ENCODE measurements around the gene F2RL1. TPM values are rescaled to one million over a fixed set of nuclear protein-coding genes. Genes with fewer than 3 reads are reported as not detected.

Gene F2RL1
- total and polyA plus RNA-seq, 2 experiments from 2014 or later: 15.3 to 32.1 TPM

DNA sequence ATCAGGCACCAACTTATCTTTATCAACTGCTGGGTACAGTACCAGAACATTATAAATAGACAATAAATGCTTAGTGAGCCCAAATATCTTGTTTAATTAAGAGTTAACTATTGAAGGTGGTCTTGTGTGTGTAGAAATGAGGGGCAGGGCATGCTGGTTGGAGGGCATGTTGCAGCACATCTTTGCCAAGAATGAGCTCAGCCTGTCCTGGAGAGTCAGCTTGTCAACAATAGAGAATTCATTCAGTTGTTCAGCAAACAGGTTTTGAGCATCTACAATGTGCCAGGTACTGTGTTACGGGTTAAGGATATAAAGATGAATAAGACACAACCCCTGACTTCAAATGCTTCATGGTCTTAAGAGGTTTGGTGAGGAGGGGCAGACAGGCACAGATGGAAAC is 19.2 kb upstream of the F2RL1 start:
- ATAC-seq: no peak
- H3K27ac Mint-ChIP-seq: no peak overlapping the region

More for the DNA sequence above, 19.2 kb upstream of the F2RL1 start:
- no peak overlapping the region for H3K4me3 Mint-ChIP-seq
- H3K36me3 ChIP-seq (ENCODE audit: insufficient read depth): no peaks in the 10 kb centered on the region
- H3K36me3 Mint-ChIP-seq (ENCODE audit: low read depth): no peaks in the 10 kb centered on the region
- H4K20me1 ChIP-seq (replicated peaks; ENCODE audit: insufficient read depth): no peaks in the 10 kb centered on the region
- no peak overlapping the region for H3K4me2 ChIP-seq
- H3F3A ChIP-seq (replicated peaks; ENCODE audit: low read depth): no peaks in the 10 kb centered on the region
- TF ChIP-seq ZNF114 (CRISPR knock-in tag; IDR thresholded peaks at IDR 0.05) (no peak), EZH2 (IDR thresholded peaks at IDR 0.05; ENCODE audit: low read depth, unreplicated experiment) (no peak), POLR2AphosphoS5 (IDR thresholded peaks at IDR 0.05; ENCODE audit: low read depth) (no peak), NANOG (IDR thresholded peaks at IDR 0.05; ENCODE audit: borderline replicate concordance) (no peak), STAT1 (IDR thresholded peaks at IDR 0.05; ENCODE audit: unreplicated experiment) (no peak), ZNF331 (CRISPR knock-in tag; IDR thresholded peaks at IDR 0.05; ENCODE audit: low read depth) (no peak), EZH2phosphoT487 (IDR thresholded peaks at IDR 0.05; ENCODE audit: unreplicated experiment) (no peak), JUNB (IDR thresholded peaks at IDR 0.05; ENCODE audit: unreplicated experiment) (no peak), CREB1 (CRISPR knock-in tag; IDR thresholded peaks at IDR 0.05; ENCODE audit: low read depth) (no peak)
- TF ChIP-seq, protein P1, sequence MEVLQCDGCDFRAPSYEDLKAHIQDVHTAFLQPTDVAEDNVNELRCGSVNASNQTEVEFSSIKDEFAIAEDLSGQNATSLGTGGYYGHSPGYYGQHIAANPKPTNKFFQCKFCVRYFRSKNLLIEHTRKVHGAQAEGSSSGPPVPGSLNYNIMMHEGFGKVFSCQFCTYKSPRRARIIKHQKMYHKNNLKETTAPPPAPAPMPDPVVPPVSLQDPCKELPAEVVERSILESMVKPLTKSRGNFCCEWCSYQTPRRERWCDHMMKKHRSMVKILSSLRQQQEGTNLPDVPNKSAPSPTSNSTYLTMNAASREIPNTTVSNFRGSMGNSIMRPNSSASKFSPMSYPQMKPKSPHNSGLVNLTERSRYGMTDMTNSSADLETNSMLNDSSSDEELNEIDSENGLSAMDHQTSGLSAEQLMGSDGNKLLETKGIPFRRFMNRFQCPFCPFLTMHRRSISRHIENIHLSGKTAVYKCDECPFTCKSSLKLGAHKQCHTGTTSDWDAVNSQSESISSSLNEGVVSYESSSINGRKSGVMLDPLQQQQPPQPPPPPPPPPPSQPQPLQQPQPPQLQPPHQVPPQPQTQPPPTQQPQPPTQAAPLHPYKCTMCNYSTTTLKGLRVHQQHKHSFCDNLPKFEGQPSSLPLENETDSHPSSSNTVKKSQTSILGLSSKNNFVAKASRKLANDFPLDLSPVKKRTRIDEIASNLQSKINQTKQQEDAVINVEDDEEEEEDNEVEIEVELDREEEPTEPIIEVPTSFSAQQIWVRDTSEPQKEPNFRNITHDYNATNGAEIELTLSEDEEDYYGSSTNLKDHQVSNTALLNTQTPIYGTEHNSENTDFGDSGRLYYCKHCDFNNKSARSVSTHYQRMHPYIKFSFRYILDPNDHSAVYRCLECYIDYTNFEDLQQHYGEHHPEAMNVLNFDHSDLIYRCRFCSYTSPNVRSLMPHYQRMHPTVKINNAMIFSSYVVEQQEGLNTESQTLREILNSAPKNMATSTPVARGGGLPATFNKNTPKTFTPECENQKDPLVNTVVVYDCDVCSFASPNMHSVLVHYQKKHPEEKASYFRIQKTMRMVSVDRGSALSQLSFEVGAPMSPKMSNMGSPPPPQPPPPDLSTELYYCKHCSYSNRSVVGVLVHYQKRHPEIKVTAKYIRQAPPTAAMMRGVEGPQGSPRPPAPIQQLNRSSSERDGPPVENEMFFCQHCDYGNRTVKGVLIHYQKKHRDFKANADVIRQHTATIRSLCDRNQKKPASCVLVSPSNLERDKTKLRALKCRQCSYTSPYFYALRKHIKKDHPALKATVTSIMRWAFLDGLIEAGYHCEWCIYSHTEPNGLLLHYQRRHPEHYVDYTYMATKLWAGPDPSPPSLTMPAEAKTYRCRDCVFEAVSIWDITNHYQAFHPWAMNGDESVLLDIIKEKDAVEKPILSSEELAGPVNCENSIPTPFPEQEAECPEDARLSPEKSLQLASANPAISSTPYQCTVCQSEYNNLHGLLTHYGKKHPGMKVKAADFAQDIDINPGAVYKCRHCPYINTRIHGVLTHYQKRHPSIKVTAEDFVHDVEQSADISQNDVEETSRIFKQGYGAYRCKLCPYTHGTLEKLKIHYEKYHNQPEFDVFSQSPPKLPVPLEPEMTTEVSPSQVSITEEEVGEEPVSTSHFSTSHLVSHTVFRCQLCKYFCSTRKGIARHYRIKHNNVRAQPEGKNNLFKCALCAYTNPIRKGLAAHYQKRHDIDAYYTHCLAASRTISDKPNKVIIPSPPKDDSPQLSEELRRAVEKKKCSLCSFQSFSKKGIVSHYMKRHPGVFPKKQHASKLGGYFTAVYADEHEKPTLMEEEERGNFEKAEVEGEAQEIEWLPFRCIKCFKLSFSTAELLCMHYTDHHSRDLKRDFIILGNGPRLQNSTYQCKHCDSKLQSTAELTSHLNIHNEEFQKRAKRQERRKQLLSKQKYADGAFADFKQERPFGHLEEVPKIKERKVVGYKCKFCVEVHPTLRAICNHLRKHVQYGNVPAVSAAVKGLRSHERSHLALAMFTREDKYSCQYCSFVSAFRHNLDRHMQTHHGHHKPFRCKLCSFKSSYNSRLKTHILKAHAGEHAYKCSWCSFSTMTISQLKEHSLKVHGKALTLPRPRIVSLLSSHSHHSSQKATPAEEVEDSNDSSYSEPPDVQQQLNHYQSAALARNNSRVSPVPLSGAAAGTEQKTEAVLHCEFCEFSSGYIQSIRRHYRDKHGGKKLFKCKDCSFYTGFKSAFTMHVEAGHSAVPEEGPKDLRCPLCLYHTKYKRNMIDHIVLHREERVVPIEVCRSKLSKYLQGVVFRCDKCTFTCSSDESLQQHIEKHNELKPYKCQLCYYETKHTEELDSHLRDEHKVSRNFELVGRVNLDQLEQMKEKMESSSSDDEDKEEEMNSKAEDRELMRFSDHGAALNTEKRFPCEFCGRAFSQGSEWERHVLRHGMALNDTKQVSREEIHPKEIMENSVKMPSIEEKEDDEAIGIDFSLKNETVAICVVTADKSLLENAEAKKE (CRISPR knock-in tag; IDR thresholded peaks at IDR 0.05): no peak
- TF ChIP-seq, protein P2, sequence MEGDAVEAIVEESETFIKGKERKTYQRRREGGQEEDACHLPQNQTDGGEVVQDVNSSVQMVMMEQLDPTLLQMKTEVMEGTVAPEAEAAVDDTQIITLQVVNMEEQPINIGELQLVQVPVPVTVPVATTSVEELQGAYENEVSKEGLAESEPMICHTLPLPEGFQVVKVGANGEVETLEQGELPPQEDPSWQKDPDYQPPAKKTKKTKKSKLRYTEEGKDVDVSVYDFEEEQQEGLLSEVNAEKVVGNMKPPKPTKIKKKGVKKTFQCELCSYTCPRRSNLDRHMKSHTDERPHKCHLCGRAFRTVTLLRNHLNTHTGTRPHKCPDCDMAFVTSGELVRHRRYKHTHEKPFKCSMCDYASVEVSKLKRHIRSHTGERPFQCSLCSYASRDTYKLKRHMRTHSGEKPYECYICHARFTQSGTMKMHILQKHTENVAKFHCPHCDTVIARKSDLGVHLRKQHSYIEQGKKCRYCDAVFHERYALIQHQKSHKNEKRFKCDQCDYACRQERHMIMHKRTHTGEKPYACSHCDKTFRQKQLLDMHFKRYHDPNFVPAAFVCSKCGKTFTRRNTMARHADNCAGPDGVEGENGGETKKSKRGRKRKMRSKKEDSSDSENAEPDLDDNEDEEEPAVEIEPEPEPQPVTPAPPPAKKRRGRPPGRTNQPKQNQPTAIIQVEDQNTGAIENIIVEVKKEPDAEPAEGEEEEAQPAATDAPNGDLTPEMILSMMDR (conservative IDR thresholded peaks at IDR 0.05; ENCODE audit: low read depth in 2 of 2): no peak
- TF ChIP-seq, protein P3, sequence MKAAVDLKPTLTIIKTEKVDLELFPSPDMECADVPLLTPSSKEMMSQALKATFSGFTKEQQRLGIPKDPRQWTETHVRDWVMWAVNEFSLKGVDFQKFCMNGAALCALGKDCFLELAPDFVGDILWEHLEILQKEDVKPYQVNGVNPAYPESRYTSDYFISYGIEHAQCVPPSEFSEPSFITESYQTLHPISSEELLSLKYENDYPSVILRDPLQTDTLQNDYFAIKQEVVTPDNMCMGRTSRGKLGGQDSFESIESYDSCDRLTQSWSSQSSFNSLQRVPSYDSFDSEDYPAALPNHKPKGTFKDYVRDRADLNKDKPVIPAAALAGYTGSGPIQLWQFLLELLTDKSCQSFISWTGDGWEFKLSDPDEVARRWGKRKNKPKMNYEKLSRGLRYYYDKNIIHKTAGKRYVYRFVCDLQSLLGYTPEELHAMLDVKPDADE (IDR thresholded peaks at IDR 0.05): no peak
- TF ChIP-seq, protein P4, sequence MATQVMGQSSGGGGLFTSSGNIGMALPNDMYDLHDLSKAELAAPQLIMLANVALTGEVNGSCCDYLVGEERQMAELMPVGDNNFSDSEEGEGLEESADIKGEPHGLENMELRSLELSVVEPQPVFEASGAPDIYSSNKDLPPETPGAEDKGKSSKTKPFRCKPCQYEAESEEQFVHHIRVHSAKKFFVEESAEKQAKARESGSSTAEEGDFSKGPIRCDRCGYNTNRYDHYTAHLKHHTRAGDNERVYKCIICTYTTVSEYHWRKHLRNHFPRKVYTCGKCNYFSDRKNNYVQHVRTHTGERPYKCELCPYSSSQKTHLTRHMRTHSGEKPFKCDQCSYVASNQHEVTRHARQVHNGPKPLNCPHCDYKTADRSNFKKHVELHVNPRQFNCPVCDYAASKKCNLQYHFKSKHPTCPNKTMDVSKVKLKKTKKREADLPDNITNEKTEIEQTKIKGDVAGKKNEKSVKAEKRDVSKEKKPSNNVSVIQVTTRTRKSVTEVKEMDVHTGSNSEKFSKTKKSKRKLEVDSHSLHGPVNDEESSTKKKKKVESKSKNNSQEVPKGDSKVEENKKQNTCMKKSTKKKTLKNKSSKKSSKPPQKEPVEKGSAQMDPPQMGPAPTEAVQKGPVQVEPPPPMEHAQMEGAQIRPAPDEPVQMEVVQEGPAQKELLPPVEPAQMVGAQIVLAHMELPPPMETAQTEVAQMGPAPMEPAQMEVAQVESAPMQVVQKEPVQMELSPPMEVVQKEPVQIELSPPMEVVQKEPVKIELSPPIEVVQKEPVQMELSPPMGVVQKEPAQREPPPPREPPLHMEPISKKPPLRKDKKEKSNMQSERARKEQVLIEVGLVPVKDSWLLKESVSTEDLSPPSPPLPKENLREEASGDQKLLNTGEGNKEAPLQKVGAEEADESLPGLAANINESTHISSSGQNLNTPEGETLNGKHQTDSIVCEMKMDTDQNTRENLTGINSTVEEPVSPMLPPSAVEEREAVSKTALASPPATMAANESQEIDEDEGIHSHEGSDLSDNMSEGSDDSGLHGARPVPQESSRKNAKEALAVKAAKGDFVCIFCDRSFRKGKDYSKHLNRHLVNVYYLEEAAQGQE (IDR thresholded peaks at IDR 0.05; ENCODE audit: unreplicated experiment): no peak
- H3K27ac ChIP-seq (ENCODE audit: low read depth): no peak overlapping the region
- no peak overlapping the region for H2AFZ ChIP-seq
- no peaks in the 10 kb centered on the region for H3K4me1 ChIP-seq (ENCODE audit: insufficient read depth)
- no peak overlapping the region for H3K4me3 ChIP-seq
- no peaks in the 10 kb centered on the region for H3K79me2 ChIP-seq (replicated peaks; ENCODE audit: insufficient read depth)
- no peak for DNase-seq (ENCODE audit: low spot score)
- no peaks in the 10 kb centered on the region for H3K27me3 ChIP-seq (ENCODE audit: insufficient read depth)
- H3K27me3 Mint-ChIP-seq (ENCODE audit: insufficient read depth, low read depth, poor library complexity): peaks cover 18% of the 10 kb centered on the region
- no peaks in the 10 kb centered on the region for H3K9me2 ChIP-seq (ENCODE audit: insufficient read depth)
- no peaks in the 10 kb centered on the region for H3K9me3 Mint-ChIP-seq
- peaks cover 14% of the 10 kb centered on the region for H3K4me1 Mint-ChIP-seq
